Dedifferentiated amniotic fluid mesenchymal stem cell (primary cell): ENCODE data around the gene CRYGD.
"Not testable (repeated sequence)": the region's sequence is repeated elsewhere in the genome, so short reads cannot be mapped to it uniquely, and the experiment has no call there.

Experiments
- DNase-seq: peaks from one replicate; pipeline ENCODE4 v3.0.0-alpha.2; 2016; ENCODE audit errors: extremely low spot score

The CRYGD gene

DNA sequence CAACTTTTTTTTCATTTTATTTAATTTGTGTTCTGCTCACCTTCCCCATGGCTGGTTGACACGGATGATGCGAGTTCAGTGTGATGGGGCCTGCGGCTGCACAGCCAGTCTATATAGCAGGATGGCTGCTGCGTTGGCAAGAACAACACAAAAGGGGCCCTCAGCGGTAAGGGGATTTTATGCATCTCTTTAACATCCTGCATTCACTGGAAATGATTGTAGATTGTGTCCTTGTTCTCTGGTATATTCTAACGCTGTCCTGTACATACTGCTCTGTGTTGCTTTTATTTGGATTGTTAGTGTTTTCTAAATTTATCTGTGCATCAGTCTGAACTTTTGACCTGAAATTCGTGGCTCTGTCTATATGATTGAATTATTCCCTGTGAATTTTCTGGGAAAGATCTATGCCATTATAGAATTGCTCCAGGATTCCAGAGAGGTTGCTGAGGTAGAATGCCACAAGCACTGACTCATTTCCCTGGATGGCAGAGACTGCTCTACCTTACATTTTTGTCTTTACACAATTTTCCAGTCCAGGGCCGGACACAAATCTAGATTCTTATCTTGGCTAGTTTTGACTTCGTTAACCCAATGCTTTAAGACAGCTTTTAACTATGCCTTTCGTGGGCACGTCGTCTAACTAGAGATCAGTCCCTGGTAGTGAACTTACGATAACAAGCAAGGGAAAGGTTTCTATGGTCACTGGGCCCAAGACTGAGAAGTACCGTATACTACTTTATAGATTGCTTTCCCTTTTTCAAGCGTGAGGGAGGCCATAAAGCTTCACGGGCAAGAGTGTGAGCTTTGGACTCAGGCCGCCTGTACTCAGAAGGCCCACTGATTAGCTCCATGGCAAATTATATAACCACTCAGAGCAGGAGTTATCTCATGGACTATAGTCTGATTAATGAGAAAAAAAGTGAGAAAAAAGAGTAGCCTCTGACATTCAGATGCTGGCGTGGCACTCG is 5.7 kb upstream of the CRYGD start, which contains the start of gene CRYGC:
CRYGC (minus strand) TSS at position 85 of the 968 bp plus-strand sequence; CDS start at position 49, 36 bp downstream.
- no peak for DNase-seq

DNA sequence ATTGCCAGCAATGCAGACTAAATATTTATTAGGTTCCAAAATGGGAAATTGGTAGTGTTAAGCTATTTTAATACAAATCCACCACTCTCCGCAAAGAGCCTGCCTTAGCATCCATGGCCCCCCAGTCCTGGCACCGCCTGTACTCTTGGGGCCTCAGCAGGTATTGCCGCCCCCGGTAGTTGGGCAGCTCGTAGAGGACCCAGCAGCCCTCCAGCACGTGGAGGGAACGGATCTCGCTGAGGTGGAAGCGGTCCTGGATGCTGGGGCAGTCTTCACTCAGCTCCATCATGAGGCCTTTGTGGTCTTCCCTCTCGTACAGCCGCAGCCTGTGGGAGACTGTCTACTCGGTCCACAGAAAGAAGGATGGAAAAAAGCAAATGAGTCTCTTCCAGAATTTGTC is 3.8 kb upstream of the CRYGD start:
- no peak for DNase-seq

DNA sequence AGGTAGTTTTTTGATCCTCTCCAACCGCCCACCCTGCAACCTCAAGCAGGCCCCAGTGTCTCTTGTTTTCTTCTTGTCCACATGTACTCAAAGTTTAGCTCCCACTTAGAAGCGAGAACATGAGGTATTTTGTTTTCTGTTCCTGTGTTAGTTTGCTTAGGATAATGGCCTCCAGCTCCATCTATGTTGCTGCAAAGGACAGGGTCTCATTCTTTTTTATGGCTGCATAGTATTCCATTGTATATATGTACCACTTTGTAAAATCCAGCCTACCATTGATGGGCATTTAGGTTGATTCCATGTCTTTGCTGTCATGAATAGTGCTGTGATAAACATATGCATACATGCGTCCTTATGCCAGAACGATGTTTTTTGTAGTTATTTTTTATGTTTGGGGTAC is 2.8 kb upstream of the CRYGD start:
- no peak for DNase-seq

DNA sequence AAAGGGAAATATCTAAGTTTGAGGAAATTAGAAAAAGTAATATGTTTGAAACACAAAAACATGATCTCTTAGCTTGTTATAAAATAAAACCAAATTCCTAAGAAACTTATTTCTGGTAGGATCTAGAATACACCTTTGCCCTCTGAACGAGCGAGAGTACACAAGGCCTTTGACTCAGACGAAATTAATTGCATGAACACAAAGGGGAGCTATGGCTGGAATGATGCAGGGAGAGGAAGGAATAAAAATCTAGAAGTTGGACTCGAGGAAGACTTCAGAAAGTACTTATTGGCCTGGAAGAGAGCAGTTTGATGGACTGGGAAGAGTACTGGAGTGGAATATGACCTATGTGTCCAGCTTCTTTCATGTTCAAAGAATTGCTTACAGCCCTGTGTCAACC is 927 bp upstream of the CRYGD start:
- no peak for DNase-seq

DNA sequence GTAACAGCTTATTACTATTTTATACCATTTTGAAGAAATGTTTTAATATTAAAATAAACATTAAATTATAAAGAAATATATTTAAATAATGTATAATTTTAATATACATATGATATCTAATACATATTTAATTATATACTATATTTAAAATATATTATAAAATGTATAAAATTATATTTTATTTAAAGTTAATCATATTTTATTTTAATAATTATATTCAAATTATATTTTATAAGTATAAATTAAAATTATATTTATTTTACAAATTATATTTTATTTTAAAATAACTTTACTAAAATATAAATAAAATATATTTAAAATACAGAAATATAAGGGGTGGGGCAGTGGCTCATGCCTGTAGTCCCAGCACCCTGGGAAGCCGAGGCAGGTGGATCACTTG is 2.1 kb downstream of the CRYGD start:
- no peak for DNase-seq

DNA sequence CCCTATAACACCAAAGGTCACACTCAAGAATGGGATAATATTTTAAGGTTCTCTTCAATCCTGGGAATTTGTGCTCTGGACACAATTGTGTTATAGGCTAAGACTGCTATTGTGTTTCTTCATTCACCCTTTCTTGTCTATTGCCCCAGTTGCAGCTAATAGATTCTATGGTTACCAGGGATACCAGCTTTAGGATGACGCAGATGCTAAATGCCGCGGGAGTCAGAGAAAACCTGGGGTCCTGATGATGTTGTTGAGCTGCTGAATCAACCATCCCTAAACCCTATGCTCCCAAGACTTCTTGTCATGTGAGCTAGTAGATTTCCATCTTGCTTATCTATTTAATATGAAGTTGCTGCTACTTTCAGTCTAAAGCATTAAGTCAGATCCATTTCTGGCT is 5.4 kb downstream of the CRYGD start:
- DNase-seq, result no peak

DNA sequence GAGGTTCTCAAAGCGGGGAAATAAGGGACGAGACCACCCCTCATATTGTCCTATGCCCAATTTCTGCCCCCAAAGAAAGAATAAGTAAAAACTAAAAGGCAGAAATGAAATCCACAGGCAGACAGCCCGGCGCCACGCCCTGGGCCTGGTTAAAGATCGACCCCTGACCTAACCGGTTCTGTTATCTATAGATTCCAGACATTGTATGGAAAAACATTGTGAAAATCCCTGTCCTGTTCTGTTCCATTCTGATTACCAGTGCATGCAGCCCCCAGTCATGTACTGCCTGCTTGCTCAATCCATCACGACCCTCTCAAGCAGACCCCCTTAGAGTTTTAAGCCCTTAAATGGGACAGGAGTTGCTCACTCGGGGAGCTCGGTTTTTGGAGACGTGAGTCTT is 6.9 kb downstream of the CRYGD start:
- not testable (repeated sequence) for DNase-seq

DNA sequence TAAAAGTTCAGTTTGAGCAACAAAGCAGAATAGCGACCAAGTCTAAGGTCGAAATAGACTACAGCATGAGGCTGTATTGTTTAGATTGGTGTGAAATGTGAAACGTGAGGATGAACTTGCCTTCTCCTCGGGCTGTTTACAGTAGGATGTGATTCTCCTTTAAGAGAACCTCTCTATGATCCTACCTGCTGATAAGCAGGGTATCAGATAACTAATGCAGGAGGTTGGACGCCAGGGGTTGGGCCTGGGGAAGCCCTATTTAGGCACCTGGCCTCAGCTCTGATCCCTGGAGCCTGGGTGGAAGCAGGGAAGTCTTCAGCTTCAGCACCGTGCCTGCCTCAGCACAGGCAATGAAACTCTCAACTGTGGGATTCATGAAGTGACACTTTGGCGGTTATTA is 11.4 kb downstream of the CRYGD start:
- no peak for DNase-seq

DNA sequence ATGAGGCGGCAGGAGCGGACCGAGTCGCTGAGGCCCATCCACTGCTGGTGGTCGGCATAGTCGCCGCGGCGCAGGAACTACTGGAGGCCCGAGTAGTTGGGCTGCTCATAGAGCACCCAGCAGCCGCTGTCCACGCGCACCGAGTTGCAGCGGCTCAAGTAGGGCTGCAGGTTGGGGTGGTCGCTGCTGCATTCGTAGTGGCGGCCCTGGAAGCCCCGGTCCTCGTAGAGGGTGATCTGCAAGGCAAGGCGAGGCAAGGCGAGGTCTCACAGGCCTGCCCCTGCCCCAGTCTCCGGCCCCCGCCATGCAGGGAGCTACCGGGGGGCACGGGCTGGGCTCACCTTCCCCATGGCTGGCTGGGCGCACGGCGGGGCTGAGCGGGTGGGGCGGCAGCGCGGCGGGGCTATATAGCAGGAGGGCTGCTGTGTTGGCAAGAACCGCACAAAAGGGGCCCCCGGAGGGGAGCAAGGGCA is 12.0 kb downstream of the CRYGD start:
- not testable (repeated sequence) for DNase-seq

DNA sequence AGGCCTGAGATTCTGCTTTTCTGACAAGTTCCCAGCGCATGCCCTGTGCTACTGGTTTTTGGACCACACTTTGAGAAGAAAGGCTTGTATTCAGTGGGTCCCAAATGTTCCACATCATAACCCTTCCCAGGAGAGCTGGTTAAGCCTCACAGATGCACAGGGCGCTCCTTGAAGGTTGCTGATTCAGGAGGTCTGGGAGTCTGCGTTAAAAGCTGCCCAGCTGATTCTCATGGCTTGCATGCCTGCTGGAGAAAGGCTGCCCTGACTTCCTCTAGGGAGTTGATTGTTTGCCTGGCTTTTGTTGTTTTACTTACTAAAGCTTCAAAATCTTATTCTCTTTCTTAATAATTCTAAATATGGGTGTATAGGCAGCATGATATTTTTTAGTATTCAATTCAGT is 20.7 kb downstream of the CRYGD start:
- no peak for DNase-seq

DNA sequence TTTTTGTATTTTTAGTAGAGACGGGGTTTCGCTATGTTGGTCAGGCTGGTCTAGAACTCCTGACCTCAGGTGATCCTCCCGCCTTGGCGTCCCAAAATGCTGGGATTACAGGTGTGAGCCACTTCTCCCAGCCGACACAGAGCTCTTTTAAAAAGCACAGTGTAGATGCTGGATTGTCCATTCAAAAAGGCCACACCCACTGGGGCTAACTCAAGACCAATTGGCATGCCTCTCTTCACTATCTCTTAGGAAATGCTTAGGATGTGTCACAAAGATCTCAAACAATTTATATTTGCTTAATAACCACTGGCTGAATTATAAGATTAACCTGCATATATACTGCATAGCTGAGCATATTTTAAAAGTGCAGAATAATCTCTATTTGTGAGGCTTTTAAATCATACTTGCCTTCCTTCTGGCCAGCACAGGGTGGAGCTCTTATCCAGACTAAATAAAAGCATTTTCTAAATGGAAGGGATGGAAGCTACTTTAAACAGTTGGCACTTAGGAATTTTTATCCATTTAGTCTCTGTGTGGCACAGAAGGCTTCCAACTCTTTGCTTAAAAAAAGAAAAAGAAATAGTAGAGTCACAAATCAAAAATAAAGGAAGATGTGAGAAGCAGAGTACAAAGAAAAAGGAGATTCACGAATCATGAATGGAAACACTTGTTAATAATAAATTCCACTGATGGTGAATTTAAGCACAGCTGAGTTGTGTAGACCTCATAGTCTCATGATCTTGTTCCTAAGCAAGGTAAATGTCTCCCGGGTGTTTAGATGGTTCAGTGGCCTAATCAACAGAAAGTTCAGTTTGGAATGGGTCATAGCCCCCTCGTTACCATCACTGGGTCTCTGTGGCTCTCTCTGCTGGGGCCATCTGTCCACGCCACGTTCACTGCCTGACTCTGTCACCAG is 22.4 kb downstream of the CRYGD start:
- DNase-seq, result peak; percentile 33

DNA sequence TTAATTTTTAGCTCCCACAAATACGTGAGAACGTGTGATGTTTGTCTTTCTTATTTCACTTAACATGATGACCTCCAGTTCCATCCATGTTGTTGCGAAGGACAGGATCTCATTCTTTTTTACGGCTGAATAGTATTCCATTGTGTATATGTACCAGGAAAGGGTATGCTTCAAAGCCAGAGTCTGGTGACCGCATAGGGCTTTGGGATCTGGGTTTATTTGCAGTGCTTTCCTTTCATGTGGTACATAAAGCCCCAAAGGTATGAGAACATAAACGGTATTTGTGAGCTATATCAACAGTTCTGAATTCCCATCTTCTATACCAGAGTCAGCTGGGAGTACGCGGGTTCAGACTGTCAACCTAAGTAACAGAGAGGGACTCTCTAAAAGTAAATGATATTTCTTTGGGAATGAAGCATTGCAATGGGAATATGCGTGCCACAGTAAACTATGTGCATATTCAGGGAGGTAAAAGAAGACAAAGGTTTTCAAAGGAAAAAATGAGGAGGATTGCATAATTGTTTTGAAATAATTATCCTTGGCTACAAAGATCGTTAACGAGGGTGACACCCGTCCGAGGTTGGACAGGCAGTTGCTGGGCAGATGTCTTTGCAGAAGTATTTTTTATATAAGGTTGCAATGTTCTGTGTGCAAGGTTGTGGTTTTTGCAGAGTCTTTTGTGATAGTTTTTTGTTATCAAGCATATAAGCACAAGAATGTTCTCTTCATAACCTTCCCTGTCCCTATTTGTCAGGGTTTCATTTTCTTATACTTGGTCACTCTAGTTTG is 24.4 kb downstream of the CRYGD start:
- no peak for DNase-seq

DNA sequence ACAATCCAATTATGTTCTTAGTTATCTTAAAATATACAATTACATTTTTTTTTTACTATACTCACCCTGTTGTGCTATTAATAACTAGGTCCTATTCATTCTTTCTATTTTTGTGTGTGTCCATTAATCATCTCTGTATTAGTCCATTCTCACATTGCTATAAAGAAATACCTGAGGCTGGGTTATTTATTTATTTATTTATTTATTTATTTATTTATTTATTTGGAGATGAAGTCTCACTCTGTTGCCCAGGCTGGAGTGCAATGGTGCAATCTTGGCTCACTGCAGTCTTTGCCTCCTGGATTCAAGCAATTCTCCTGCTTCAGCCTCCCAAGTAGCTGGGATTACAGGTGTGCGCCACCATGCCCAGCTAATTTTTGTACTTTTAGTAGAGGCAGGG is 25.6 kb downstream of the CRYGD start:
- DNase-seq, result not testable (repeated sequence)

DNA sequence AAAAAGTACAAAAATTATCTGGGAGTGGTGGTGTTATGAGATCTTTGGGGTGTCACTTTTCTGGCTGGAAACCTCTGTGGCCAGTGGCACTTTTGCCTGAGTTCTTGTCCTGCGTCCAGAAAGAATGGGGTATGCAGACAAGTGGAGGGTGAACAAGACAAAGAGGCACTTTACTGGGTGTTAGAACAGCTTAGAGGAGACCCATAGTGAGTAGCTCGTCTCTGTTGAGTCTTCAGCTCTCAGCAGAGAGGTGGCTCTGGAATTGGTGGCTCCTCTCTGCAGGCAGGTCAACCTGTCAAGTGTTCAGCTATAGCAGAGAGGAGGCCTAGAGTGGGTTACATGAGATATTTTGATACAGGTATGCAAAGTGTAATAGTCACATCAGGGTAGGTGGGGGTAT is 26.1 kb downstream of the CRYGD start:
- no peak for DNase-seq

DNA sequence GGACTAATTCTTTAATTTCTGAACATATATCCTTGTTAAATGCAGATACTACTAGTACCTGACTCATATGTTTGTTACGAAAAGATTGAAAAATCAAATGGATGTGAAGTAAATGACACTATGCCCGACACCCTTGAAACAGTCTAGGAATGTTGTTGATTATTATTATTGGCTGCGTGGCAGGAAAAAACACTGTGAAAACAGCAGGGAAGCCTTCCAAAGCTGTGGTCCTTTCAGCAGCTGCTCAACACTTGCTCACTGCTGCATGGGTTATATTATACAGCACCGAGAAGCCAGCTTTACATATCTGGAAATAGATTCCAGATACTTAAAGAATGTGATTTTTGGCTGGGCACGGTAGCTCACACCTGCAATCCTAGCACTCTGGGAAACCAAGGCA is 26.5 kb downstream of the CRYGD start:
- no peak for DNase-seq

DNA sequence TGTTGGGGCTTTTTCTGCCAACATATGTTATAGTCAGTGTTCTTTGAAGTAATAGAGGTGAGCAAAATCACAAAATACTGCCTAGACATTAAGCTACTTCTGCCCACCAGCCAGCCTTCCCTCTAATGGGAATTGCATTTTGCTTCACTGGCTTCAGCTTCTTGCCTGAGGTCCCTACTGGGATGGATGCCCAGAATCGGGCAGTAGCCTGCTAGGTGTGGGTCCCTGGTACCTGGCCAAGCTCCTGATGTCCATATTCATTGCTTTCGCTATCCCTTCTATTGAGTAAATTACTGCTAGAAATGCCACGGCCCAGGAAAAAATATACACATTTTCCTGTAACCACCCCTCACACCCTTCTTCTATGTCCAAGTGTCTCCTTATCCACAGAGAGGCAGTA is 27.0 kb downstream of the CRYGD start:
- no peak for DNase-seq

DNA sequence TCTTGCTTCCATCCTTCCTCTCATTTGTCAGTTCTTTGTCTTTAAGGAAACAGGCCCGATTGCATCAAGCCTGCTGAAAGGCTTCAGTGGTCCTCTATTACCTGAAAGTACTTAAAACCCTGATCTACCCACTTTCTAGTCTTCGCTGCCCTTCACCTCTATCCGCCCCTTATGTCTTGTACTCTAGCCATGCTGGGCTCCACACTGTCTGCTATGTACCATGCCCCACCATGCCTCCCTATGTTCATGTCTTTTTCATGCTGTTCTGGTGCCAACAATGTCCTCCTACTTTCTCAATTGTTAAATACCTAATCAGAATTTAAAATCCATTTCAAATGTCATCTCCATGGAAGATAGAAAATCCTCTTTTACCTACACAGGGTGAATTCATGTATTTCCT is 28.2 kb downstream of the CRYGD start:
- DNase-seq, result no peak

DNA sequence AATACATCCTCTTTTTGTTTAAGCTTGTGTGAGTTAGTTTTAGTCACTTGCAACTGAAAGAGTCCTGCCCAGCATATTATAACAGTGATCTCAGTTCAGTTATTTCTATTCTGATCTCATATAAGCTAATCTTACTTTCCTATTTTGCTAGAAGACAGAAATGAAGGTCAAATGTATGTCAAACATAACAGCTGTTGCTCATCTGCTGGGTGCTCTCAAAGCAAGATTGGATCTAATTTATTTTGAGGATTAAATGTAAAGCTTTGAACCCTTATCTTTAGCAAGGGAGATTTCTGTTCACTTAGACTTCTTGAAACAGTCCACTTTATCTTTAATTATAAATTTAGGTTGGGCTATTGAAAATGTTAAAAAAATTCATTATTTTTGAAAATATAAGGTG is 31.2 kb downstream of the CRYGD start:
- no peak for DNase-seq

DNA sequence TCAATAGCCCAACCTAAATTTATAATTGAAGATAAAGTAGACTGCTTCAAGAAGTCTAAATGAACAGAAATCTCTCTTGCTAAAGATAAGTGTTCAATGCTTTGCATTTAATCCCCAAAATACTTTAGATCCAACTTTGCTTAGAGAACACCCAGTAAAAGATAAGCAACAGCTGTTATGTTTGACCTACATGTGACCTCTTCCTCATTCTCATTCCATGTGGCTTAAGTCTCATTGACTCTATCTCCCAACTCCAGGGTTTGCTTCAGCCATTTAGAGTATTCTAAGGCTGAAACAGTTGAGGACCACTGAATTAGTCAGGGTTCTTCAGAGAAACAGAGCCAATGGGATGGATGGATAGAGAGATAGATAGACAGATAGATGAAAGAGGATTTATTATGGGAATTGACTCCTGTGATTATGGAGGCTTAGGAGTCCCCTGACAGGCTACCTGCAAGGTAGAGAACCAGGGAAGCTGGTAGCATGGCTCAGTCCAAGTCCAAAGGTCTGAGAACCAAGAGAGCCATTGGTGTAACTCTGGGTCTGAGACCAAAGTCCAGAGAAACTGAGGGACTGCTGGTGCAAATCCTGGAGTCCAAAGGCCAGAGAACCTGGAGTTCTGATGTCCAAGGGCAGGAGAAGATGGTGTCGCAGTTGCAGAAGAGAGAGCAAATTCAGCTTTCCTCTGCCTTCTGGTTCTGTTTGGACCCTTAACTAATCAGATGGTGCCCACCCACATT is 32.1 kb downstream of the CRYGD start:
- DNase-seq, result no peak

DNA sequence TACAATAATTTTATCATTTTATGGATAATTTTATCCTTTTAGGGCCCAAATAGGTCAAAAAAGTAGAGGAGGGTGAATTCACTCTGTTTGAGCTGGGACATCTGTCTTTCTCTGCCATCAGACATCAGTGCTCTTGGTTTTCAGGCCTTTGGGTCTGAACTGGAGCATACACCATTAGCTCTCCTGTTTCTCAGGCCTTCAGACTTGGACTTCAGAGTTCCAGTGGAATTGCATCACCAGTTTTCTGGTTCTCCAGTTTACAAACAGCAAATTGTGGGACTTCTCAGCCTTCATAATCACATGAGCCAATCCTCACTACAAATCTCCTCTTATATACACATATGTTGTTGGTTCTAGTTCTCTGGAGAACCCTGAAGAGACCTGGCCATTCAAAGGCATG is 33.9 kb downstream of the CRYGD start:
- DNase-seq, result no peak

DNA sequence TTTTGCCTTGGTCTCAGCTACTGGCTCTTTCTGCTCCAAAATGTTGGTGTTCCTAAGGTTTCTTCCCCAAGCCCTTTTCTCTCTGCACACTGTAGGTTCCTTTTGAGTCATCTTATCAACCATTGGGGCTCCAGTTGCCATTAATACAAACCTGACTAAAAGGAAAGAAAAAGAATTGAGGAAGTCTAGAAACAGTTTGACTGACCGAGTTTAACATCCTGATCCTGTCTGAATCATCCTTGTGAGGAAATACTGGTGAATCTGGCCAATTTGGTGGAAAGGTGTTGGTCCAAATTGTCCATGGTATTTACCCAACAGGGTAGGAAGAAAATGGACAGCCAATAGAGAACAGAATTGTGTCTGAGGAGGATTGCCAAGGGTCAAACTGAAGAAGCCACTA is 38.3 kb downstream of the CRYGD start:
- DNase-seq, result no peak
